Measurements from ENCODE around the gene BARX2. TPM values are rescaled to one million over a fixed set of nuclear protein-coding genes. Genes with fewer than 3 reads are reported as not detected.

Gene BARX2
- polyA plus RNA-seq, 1 of the 3 experiments (the other 2 are of a cell fraction): not detected

DNA sequence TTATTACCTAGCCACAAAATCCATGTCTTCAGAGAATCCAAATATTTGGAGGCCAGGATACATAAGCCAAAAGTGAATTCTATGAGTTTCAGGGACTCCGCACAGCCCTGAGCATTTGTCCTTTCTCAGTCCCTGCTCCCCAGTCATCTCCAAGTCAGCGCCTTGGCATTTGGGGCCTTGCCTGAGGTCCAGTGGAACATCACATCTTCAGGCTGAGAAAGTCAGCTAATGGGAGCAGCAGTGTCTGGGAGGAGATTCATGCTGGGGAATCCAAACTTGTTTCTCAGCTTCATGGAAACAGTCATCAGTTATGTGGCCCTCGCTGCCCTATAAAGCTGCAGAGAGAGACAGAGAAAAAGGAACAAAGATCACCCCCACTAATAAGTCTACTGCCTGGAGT, 70.9 kb downstream of the BARX2 start:
- no peak overlapping the region for H2AFZ ChIP-seq (ENCODE audit: low read depth)
- POLR2A ChIA-PET: no interaction called here
- H3K27ac ChIP-seq (ENCODE audit: low read depth in 2 of 2, low read length in 1 of 2): no peak overlapping the region

DNA sequence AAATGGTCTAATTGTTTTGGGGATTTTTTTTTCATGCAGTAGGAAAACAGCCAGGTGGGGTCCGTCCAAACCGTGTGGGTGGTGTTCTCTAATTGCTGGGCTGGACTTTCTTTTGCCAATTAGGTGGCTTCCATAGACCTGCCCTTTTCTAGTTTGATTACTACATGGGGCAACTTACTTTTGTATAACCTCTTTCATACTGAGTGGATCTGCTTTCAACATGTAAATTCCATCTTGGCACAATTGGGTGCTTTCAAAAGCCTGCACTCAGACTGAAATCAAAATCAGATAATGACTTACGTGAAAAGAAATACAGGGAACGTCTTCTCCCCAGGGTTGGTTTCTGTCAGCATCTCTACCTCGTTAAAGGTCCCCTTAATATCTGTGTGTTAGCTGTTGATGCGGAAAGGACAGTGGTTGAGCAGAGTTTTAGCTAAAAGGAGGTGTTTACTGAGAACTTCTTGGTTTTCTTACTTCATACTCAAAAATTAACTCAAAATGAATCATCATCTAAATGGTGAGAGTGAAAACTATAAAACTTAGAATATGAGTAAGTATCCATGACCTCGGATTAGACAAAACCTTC, 72.1 kb downstream of the BARX2 start:
- 8% methylated on average over 7 of the region's 7 CpGs for WGBS (ENCODE audit: low lambda C conversion rate)
- POLR2A ChIA-PET: no interaction called here

More for the DNA sequence above, 70.9 kb downstream of the BARX2 start:
- no peaks in the 10 kb centered on the region for H3K9me3 ChIP-seq
- H3K9ac ChIP-seq: no peak overlapping the region
- WGBS (ENCODE audit: low lambda C conversion rate): 71% methylated on average over 2 of the region's 3 CpGs
- CTCF ChIA-PET: no interaction called here
- H3K36me3 ChIP-seq (replicated peaks in 1 of 2; ENCODE audit: control insufficient read depth in 1 of 2, insufficient read depth in 2 of 2, low read length in 1 of 2): no peaks in the 10 kb centered on the region
- H3K4me1 ChIP-seq (ENCODE audit: control insufficient read depth in 1 of 2, insufficient read depth in 2 of 2, low read depth in 1 of 2, low read length in 1 of 2): no peaks in the 10 kb centered on the region
- H3K4me2 ChIP-seq: no peak overlapping the region
- H4K20me1 ChIP-seq (ENCODE audit: insufficient read depth): no peaks in the 10 kb centered on the region
- no peak overlapping the region for H3K4me3 ChIP-seq (ENCODE audit: low read depth in 2 of 2, low read length in 1 of 2)
- TF ChIP-seq RFX5 (IDR thresholded peaks at IDR 0.05; ENCODE audit: low read length) (no peak), EZH2phosphoT487 (IDR thresholded peaks at IDR 0.05; ENCODE audit: borderline replicate concordance, low read depth) (no peak), FOXM1 (IDR thresholded peaks at IDR 0.05; ENCODE audit: low read depth) (no peak), MEF2A (IDR thresholded peaks at IDR 0.05; ENCODE audit: borderline replicate concordance, low read depth) (no peak)
- no peaks in the 10 kb centered on the region for H3K9me2 ChIP-seq
- H3K79me2 ChIP-seq (ENCODE audit: insufficient read depth): no peaks in the 10 kb centered on the region
- no peaks in the 10 kb centered on the region for H3K27me3 ChIP-seq (ENCODE audit: insufficient read depth)
- no peaks in the 10 kb centered on the region for H3F3A ChIP-seq (replicated peaks; ENCODE audit: insufficient read depth)
- no peak for DNase-seq

GRCh38 chr11:129451524-129451923, 75.9 kb downstream of the BARX2 start:
- no peak overlapping the region for H3K27ac ChIP-seq (ENCODE audit: low read depth in 2 of 2, low read length in 1 of 2)
- ChIA-PET CTCF (no interaction called here), POLR2A (no interaction called here)
- no peaks in the 10 kb centered on the region for H3K36me3 ChIP-seq (replicated peaks in 1 of 2; ENCODE audit: control insufficient read depth in 1 of 2, insufficient read depth in 2 of 2, low read length in 1 of 2)
- H4K20me1 ChIP-seq (ENCODE audit: insufficient read depth): no peaks in the 10 kb centered on the region
- H3K79me2 ChIP-seq (ENCODE audit: insufficient read depth): no peaks in the 10 kb centered on the region
- H3K9me2 ChIP-seq: no peaks in the 10 kb centered on the region
- no peak overlapping the region for H3K9ac ChIP-seq
- no peaks in the 10 kb centered on the region for H3K9me3 ChIP-seq
- no peak overlapping the region for H3K4me2 ChIP-seq
- H2AFZ ChIP-seq (ENCODE audit: low read depth): no peak overlapping the region
- DNase-seq: no peak
- no peaks in the 10 kb centered on the region for H3F3A ChIP-seq (replicated peaks; ENCODE audit: insufficient read depth)
- no peaks in the 10 kb centered on the region for H3K27me3 ChIP-seq (ENCODE audit: insufficient read depth)
- TF ChIP-seq EZH2phosphoT487 (IDR thresholded peaks at IDR 0.05; ENCODE audit: borderline replicate concordance, low read depth) (no peak), ELF1 (IDR thresholded peaks at IDR 0.05) (no peak), RXRA (IDR thresholded peaks at IDR 0.05; ENCODE audit: borderline replicate concordance, low read depth) (no peak), RFX5 (IDR thresholded peaks at IDR 0.05; ENCODE audit: low read length) (no peak), RCOR1 (IDR thresholded peaks at IDR 0.05; ENCODE audit: low read length) (no peak), YY1 (IDR thresholded peaks at IDR 0.05; ENCODE audit: low read depth) (no peak), GATA2 (CRISPR knock-in tag; IDR thresholded peaks at IDR 0.05) (no peak), FOSL2 (IDR thresholded peaks at IDR 0.05; ENCODE audit: borderline replicate concordance, low read depth) (no peak), NFIC (IDR thresholded peaks at IDR 0.05; ENCODE audit: borderline replicate concordance) (no peak), GABPA (IDR thresholded peaks at IDR 0.05; ENCODE audit: low read depth) (no peak), MEF2A (IDR thresholded peaks at IDR 0.05; ENCODE audit: borderline replicate concordance, low read depth) (no peak), ZBTB33 (IDR thresholded peaks at IDR 0.05; ENCODE audit: borderline replicate concordance, low read depth) (no peak), SIN3A (IDR thresholded peaks at IDR 0.05; ENCODE audit: borderline replicate concordance, low read depth, low read length) (no peak), JUND (IDR thresholded peaks at IDR 0.05) (no peak), SMC3 (IDR thresholded peaks at IDR 0.05; ENCODE audit: low read depth, low read length) (no peak)
- TF ChIP-seq, protein P1, sequence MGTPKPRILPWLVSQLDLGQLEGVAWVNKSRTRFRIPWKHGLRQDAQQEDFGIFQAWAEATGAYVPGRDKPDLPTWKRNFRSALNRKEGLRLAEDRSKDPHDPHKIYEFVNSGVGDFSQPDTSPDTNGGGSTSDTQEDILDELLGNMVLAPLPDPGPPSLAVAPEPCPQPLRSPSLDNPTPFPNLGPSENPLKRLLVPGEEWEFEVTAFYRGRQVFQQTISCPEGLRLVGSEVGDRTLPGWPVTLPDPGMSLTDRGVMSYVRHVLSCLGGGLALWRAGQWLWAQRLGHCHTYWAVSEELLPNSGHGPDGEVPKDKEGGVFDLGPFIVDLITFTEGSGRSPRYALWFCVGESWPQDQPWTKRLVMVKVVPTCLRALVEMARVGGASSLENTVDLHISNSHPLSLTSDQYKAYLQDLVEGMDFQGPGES (IDR thresholded peaks at IDR 0.05; ENCODE audit: low read depth, low read length): no peak
- WGBS (ENCODE audit: low lambda C conversion rate): 16% methylated on average over 3 of the region's 5 CpGs
- H3K4me1 ChIP-seq (ENCODE audit: control insufficient read depth in 1 of 2, insufficient read depth in 2 of 2, low read depth in 1 of 2, low read length in 1 of 2): no peaks in the 10 kb centered on the region
- no peak overlapping the region for H3K4me3 ChIP-seq (ENCODE audit: low read depth in 2 of 2, low read length in 1 of 2)

More for the DNA sequence above, 72.1 kb downstream of the BARX2 start:
- Histone ChIP-seq H3K36me3 (replicated peaks in 1 of 2; ENCODE audit: control insufficient read depth in 1 of 2, insufficient read depth in 2 of 2, low read length in 1 of 2) (no peaks in the 10 kb centered on the region), H3K4me1 (ENCODE audit: control insufficient read depth in 1 of 2, insufficient read depth in 2 of 2, low read depth in 1 of 2, low read length in 1 of 2) (no peaks in the 10 kb centered on the region), H3K27me3 (ENCODE audit: insufficient read depth) (no peaks in the 10 kb centered on the region), H3K9me2 (no peaks in the 10 kb centered on the region), H3K9me3 (no peaks in the 10 kb centered on the region), H3F3A (replicated peaks; ENCODE audit: insufficient read depth) (no peaks in the 10 kb centered on the region), H3K4me2 (no peak overlapping the region), H3K79me2 (ENCODE audit: insufficient read depth) (no peaks in the 10 kb centered on the region), H3K9ac (no peak overlapping the region), H2AFZ (ENCODE audit: low read depth) (no peak overlapping the region), H4K20me1 (ENCODE audit: insufficient read depth) (no peaks in the 10 kb centered on the region), H3K27ac (ENCODE audit: low read depth in 2 of 2, low read length in 1 of 2) (no peak overlapping the region), H3K4me3 (ENCODE audit: low read depth in 2 of 2, low read length in 1 of 2) (no peak overlapping the region)
- no peak for DNase-seq
- no peak for TF ChIP-seq SMC3 (IDR thresholded peaks at IDR 0.05; ENCODE audit: low read depth, low read length)
- CTCF ChIA-PET: no interaction called here
